ENCODE measurements around the gene DPP6.

Gene DPP6

DNA sequence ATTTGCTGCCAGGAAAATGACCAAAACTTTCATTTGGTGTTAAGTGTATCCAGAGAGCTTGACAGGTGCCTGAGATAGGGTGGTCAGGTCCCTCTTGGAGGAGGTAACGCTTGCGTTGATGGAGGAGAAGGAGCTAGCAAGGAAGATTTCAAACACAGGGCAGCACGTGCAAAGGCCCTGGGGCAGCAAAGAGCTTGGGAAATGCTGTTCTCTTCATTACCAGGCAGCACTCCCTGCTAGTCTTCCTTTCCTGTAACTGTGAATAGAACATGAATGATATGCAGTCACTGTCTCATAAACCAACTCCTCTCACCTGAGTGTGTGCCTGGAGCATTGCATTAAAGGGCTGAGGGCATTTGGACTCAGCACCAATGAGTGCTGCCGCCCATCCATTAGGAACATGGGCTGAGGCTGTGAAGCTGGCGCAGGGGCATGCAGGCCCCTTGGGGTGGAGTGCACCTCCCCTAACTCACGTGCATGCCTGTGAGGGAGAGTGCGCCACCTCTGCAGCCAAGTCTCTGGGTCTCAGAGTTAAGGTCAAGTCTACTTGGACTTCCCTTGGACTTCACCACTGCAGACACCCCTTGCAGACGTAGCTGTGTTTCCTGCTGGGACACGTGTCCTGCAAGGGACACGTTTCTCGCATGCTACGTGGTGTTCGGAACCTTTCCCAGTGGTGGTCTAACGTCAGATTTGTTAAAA, 813.9 kb downstream of the DPP6 start:
- Histone ChIP-seq H2BK120ac (ENCODE audit: low read depth, low read length) (no peak overlapping the region), H2BK15ac (replicated peaks; ENCODE audit: low read depth) (no peak overlapping the region), H3K4me3 (ENCODE audit: low read length) (no peak overlapping the region), H4K5ac (ENCODE audit: low read length) (no peak overlapping the region), H2AK5ac (ENCODE audit: low read length) (no peak overlapping the region), H3K9ac (ENCODE audit: low read length) (no peak overlapping the region), H3K79me2 (ENCODE audit: control insufficient read depth, insufficient read depth, low read length) (no peaks in the 10 kb centered on the region), H3K18ac (ENCODE audit: low read length) (no peak overlapping the region), H2BK5ac (ENCODE audit: low read length) (no peak overlapping the region), H3K27me3 (ENCODE audit: insufficient read depth, low read length, poor library complexity) (no peaks in the 10 kb centered on the region), H3K4ac (ENCODE audit: low read depth, low read length) (no peak overlapping the region), H3K27ac (ENCODE audit: low read depth, low read length) (no peak overlapping the region), H3K23ac (ENCODE audit: low read length) (no peak overlapping the region), H3K4me2 (ENCODE audit: low read length) (no peak overlapping the region), H3K79me1 (ENCODE audit: low read length) (no peaks in the 10 kb centered on the region), H4K8ac (ENCODE audit: low read depth, low read length) (no peak overlapping the region), H3K4me1 (ENCODE audit: control insufficient read depth, low read depth, low read length) (peaks cover 8% of the 10 kb centered on the region), H3K56ac (ENCODE audit: low read length) (no peak overlapping the region), H3K36me3 (ENCODE audit: control insufficient read depth, insufficient read depth, low read length) (no peaks in the 10 kb centered on the region)
- no peak for DNase-seq
- WGBS (ENCODE audit: extremely low coverage, insufficient coverage, low lambda C conversion rate): no CpG with 5 or more reads among the region's 14 CpGs

DNA sequence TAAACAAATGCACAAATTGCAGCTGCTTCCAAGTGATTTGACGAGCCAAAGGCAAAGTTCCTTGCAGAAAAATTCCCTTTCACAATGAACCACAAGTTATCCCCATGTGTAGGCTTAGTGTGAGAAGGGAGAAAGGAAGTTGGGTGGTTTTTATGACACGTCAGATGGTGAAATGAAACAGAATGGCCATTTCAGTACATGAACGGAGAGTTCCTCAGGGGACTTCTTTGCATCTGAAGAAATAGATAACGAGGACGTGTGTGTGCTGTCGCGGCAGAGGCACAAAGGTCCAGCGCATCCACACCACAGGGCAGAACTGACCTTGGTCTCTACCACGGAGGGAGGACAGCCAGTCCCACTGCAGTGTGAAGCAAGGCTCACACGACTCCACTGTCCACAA, 814.9 kb downstream of the DPP6 start:
- H3K4me1 ChIP-seq (ENCODE audit: control insufficient read depth, low read depth, low read length): peaks cover 8% of the 10 kb centered on the region
- H3K36me3 ChIP-seq (ENCODE audit: control insufficient read depth, insufficient read depth, low read length): no peaks in the 10 kb centered on the region
- no peak for DNase-seq
- H4K5ac ChIP-seq (ENCODE audit: low read length): no peak overlapping the region
- H3K4ac ChIP-seq (ENCODE audit: low read depth, low read length): no peak overlapping the region
- no peak overlapping the region for H3K27ac ChIP-seq (ENCODE audit: low read depth, low read length)
- no peak overlapping the region for H4K8ac ChIP-seq (ENCODE audit: low read depth, low read length)
- H3K79me1 ChIP-seq (ENCODE audit: low read length): no peaks in the 10 kb centered on the region
- no peak overlapping the region for H3K4me3 ChIP-seq (ENCODE audit: low read length)
- H3K56ac ChIP-seq (ENCODE audit: low read length): no peak overlapping the region
- H3K23ac ChIP-seq (ENCODE audit: low read length): no peak overlapping the region
- no peak overlapping the region for H2BK120ac ChIP-seq (ENCODE audit: low read depth, low read length)
- H2BK15ac ChIP-seq (replicated peaks; ENCODE audit: low read depth): no peak overlapping the region
- H3K4me2 ChIP-seq (ENCODE audit: low read length): no peak overlapping the region
- H2AK5ac ChIP-seq (ENCODE audit: low read length): no peak overlapping the region
- H3K79me2 ChIP-seq (ENCODE audit: control insufficient read depth, insufficient read depth, low read length): no peaks in the 10 kb centered on the region
- no peak overlapping the region for H3K9ac ChIP-seq (ENCODE audit: low read length)
- H3K27me3 ChIP-seq (ENCODE audit: insufficient read depth, low read length, poor library complexity): no peaks in the 10 kb centered on the region
- H3K18ac ChIP-seq (ENCODE audit: low read length): no peak overlapping the region
- no CpG with 5 or more reads among the region's 10 CpGs for WGBS (ENCODE audit: extremely low coverage, insufficient coverage, low lambda C conversion rate)
- no peak overlapping the region for H2BK5ac ChIP-seq (ENCODE audit: low read length)

DNA sequence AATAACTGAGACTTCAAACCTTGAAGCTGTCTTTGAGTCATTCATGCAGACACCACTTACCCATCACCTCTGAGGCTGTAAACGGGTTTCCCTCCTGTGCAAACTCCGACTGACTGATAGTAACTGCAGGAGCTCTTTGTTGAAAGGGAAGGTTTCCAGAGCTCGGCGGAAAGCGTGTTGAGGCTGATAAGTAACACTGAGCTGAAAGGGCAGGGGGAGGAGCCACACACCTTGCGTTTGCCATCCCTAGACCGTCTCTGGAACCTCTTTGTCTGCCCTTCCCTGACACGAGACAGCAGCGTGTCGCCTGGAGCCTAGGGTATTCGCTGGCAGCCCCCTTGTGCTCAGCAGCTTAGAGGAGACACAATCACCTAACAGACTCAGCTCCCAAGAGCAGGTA, 816.7 kb downstream of the DPP6 start:
- Histone ChIP-seq H3K4me2 (ENCODE audit: low read length) (no peak overlapping the region), H3K79me2 (ENCODE audit: control insufficient read depth, insufficient read depth, low read length) (no peaks in the 10 kb centered on the region), H3K18ac (ENCODE audit: low read length) (no peak overlapping the region), H2BK5ac (ENCODE audit: low read length) (peak overlapping the region; percentile 28), H3K27ac (ENCODE audit: low read depth, low read length) (no peak overlapping the region), H3K36me3 (ENCODE audit: control insufficient read depth, insufficient read depth, low read length) (no peaks in the 10 kb centered on the region), H3K27me3 (ENCODE audit: insufficient read depth, low read length, poor library complexity) (no peaks in the 10 kb centered on the region), H3K4ac (ENCODE audit: low read depth, low read length) (no peak overlapping the region), H2AK5ac (ENCODE audit: low read length) (no peak overlapping the region), H3K9ac (ENCODE audit: low read length) (no peak overlapping the region), H3K79me1 (ENCODE audit: low read length) (no peaks in the 10 kb centered on the region), H3K56ac (ENCODE audit: low read length) (peak overlapping the region; percentile 60), H4K5ac (ENCODE audit: low read length) (no peak overlapping the region), H3K4me1 (ENCODE audit: control insufficient read depth, low read depth, low read length) (peaks cover 8% of the 10 kb centered on the region), H3K23ac (ENCODE audit: low read length) (no peak overlapping the region), H2BK120ac (ENCODE audit: low read depth, low read length) (no peak overlapping the region), H4K8ac (ENCODE audit: low read depth, low read length) (no peak overlapping the region), H3K4me3 (ENCODE audit: low read length) (no peak overlapping the region), H2BK15ac (replicated peaks; ENCODE audit: low read depth) (no peak overlapping the region)
- peak; percentile 94 for DNase-seq
- no CpG with 5 or more reads among the region's 11 CpGs for WGBS (ENCODE audit: extremely low coverage, insufficient coverage, low lambda C conversion rate)

DNA sequence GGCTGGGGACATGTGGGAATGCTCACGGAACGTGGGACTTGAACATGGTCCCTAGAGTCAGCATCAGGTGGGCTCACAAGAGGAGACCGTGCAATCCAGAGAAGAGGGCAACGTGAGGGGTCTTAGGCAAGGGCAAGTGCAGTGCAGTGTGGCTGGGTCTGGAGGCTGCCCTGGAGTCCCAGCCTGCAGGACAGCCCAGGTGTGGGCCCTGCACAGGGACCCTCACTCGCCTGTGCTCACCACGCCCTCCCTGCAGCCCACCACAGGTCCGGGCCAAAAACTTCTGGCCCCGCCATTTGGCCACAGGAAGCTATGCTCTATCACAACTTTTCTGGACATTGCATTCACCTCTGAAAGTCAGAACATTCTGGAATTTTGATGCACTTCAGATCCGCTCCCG, 817.2 kb downstream of the DPP6 start:
- no CpG with 5 or more reads among the region's 10 CpGs for WGBS (ENCODE audit: extremely low coverage, insufficient coverage, low lambda C conversion rate)
- H3K4ac ChIP-seq (ENCODE audit: low read depth, low read length): no peak overlapping the region
- no peaks in the 10 kb centered on the region for H3K27me3 ChIP-seq (ENCODE audit: insufficient read depth, low read length, poor library complexity)

DNA sequence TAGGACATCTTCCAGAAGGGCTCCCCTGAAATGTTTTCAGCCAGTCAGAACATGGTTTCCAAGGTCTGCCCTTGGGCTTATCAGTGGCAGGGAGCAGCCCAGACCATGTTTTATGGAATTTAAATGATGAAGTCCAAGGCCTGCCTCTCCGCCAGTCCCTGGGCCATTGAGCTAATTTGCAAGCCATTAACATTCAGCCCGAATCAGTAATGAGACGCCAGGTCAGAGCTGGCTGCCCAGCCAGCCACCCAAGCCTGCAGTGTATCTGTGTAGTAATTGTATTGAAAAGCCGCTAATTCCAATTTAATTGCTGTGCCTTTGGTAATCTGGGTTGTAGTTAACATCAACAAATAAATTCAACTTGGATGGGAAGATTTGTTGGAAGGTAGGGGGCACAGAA, 819.3 kb downstream of the DPP6 start:
- Histone ChIP-seq H2BK15ac (replicated peaks; ENCODE audit: low read depth) (no peak overlapping the region), H3K4me1 (ENCODE audit: control insufficient read depth, low read depth, low read length) (peaks cover 8% of the 10 kb centered on the region), H3K27ac (ENCODE audit: low read depth, low read length) (no peak overlapping the region), H3K79me2 (ENCODE audit: control insufficient read depth, insufficient read depth, low read length) (no peaks in the 10 kb centered on the region), H3K9ac (ENCODE audit: low read length) (no peak overlapping the region), H3K23ac (ENCODE audit: low read length) (no peak overlapping the region), H4K8ac (ENCODE audit: low read depth, low read length) (no peak overlapping the region), H3K4me3 (ENCODE audit: low read length) (no peak overlapping the region), H3K4ac (ENCODE audit: low read depth, low read length) (no peak overlapping the region), H2AK5ac (ENCODE audit: low read length) (no peak overlapping the region), H3K36me3 (ENCODE audit: control insufficient read depth, insufficient read depth, low read length) (no peaks in the 10 kb centered on the region), H3K4me2 (ENCODE audit: low read length) (no peak overlapping the region), H3K56ac (ENCODE audit: low read length) (no peak overlapping the region), H3K79me1 (ENCODE audit: low read length) (no peaks in the 10 kb centered on the region), H3K18ac (ENCODE audit: low read length) (no peak overlapping the region), H3K27me3 (ENCODE audit: insufficient read depth, low read length, poor library complexity) (no peaks in the 10 kb centered on the region), H2BK5ac (ENCODE audit: low read length) (no peak overlapping the region), H4K5ac (ENCODE audit: low read length) (no peak overlapping the region), H2BK120ac (ENCODE audit: low read depth, low read length) (no peak overlapping the region)
- WGBS (ENCODE audit: extremely low coverage, insufficient coverage, low lambda C conversion rate): no CpG with 5 or more reads among the region's 4 CpGs
- peak; percentile 61 for DNase-seq

More for the DNA sequence above, 817.2 kb downstream of the DPP6 start:
- no peak overlapping the region for H3K4me3 ChIP-seq (ENCODE audit: low read length)
- no peak overlapping the region for H3K4me2 ChIP-seq (ENCODE audit: low read length)
- peak overlapping the region; percentile 80 for H3K23ac ChIP-seq (ENCODE audit: low read length)
- DNase-seq: no peak
- H4K8ac ChIP-seq (ENCODE audit: low read depth, low read length): no peak overlapping the region
- H4K5ac ChIP-seq (ENCODE audit: low read length): no peak overlapping the region
- no peak overlapping the region for H2BK120ac ChIP-seq (ENCODE audit: low read depth, low read length)
- peak overlapping the region; percentile 60 for H3K56ac ChIP-seq (ENCODE audit: low read length)
- H3K18ac ChIP-seq (ENCODE audit: low read length): no peak overlapping the region
- H3K9ac ChIP-seq (ENCODE audit: low read length): no peak overlapping the region
- H2BK15ac ChIP-seq (replicated peaks; ENCODE audit: low read depth): no peak overlapping the region
- no peaks in the 10 kb centered on the region for H3K36me3 ChIP-seq (ENCODE audit: control insufficient read depth, insufficient read depth, low read length)
- no peaks in the 10 kb centered on the region for H3K79me2 ChIP-seq (ENCODE audit: control insufficient read depth, insufficient read depth, low read length)
- H3K79me1 ChIP-seq (ENCODE audit: low read length): no peaks in the 10 kb centered on the region
- peak overlapping the region; percentile 28 for H2BK5ac ChIP-seq (ENCODE audit: low read length)
- H3K27ac ChIP-seq (ENCODE audit: low read depth, low read length): no peak overlapping the region
- H3K4me1 ChIP-seq (ENCODE audit: control insufficient read depth, low read depth, low read length): peaks cover 8% of the 10 kb centered on the region
- peak overlapping the region; percentile 32 for H2AK5ac ChIP-seq (ENCODE audit: low read length)
